Coronary artery (tissue), 2 donors: ENCODE measurements around the gene NIP7.

Experiments
- DNase-seq: peaks from one replicate; pipeline ENCODE4 v3.0.0-alpha.2; 2017; ENCODE audit warnings: low spot score
- H3K27ac ChIP-seq, 2 donors: fragments of 200-600 bp; sonication (generic); one replicate each; pipeline ENCODE4 v1.5.1; 2016 to 2019
- H3K4me3 ChIP-seq: fragments of 200-600 bp; sonication (generic); 2 replicates; pipeline ENCODE4 v1.5.1; 2016; ENCODE audit warnings: mild to moderate bottlenecking, moderate library complexity
- TF ChIP-seq, protein P1 (sequence below): fragments of 200-600 bp; sonication (generic); IDR thresholded peaks from one replicate; pipeline ENCODE4 v1.5.1; 2019; ENCODE audit warnings: antibody characterized with exemption

The NIP7 gene

GRCh38 chr16:69302301-69302700 lies 37.3 kb upstream of the NIP7 start:
- no peak for DNase-seq
- TF ChIP-seq, protein P1, sequence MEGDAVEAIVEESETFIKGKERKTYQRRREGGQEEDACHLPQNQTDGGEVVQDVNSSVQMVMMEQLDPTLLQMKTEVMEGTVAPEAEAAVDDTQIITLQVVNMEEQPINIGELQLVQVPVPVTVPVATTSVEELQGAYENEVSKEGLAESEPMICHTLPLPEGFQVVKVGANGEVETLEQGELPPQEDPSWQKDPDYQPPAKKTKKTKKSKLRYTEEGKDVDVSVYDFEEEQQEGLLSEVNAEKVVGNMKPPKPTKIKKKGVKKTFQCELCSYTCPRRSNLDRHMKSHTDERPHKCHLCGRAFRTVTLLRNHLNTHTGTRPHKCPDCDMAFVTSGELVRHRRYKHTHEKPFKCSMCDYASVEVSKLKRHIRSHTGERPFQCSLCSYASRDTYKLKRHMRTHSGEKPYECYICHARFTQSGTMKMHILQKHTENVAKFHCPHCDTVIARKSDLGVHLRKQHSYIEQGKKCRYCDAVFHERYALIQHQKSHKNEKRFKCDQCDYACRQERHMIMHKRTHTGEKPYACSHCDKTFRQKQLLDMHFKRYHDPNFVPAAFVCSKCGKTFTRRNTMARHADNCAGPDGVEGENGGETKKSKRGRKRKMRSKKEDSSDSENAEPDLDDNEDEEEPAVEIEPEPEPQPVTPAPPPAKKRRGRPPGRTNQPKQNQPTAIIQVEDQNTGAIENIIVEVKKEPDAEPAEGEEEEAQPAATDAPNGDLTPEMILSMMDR = no peak
- no peak overlapping the region for H3K4me3 ChIP-seq
- no peak overlapping the region for H3K27ac ChIP-seq

- no peak for DNase-seq
- TF ChIP-seq, protein P1 = no peak
- no peak overlapping the region for H3K27ac ChIP-seq
Observed at GRCh38 chr16:69306031-69306430, 33.5 kb upstream of the NIP7 start.

DNA sequence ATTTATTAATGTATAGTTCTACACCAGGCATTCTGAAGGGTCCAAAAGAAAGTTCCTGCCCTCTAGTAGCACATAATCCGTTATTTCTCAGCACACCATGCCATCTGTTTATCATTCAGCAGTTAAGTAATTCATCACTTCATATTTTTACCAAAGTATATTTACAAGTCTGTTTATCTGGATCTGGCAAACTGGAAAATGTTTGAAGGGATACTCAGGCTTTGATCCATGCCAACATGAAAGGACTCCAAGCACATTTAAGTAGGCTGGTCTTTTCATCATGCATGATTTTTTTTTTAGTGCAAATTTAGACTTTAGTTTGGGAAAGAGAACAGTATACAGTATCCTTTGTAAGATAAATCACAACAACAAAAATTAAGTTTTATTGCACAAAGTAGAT lies 32.5 kb upstream of the NIP7 start:
- no peak overlapping the region for H3K4me3 ChIP-seq
- DNase-seq = no peak
- no peak overlapping the region for H3K27ac ChIP-seq
- TF ChIP-seq, protein P1 = no peak

More at GRCh38 chr16:69306031-69306430, 33.5 kb upstream of the NIP7 start:
- no peak overlapping the region for H3K4me3 ChIP-seq

GRCh38 chr16:69307856-69308255 lies 31.7 kb upstream of the NIP7 start:
- TF ChIP-seq, protein P1 = no peak
- no peak overlapping the region for H3K4me3 ChIP-seq
- no peak for DNase-seq
- H3K27ac ChIP-seq = no peak overlapping the region

GRCh38 chr16:69309316-69309715 lies 30.3 kb upstream of the NIP7 start:
- DNase-seq = no peak
- TF ChIP-seq, protein P1 = no peak
- Histone ChIP-seq H3K27ac (no peak overlapping the region), H3K4me3 (no peak overlapping the region)

DNA sequence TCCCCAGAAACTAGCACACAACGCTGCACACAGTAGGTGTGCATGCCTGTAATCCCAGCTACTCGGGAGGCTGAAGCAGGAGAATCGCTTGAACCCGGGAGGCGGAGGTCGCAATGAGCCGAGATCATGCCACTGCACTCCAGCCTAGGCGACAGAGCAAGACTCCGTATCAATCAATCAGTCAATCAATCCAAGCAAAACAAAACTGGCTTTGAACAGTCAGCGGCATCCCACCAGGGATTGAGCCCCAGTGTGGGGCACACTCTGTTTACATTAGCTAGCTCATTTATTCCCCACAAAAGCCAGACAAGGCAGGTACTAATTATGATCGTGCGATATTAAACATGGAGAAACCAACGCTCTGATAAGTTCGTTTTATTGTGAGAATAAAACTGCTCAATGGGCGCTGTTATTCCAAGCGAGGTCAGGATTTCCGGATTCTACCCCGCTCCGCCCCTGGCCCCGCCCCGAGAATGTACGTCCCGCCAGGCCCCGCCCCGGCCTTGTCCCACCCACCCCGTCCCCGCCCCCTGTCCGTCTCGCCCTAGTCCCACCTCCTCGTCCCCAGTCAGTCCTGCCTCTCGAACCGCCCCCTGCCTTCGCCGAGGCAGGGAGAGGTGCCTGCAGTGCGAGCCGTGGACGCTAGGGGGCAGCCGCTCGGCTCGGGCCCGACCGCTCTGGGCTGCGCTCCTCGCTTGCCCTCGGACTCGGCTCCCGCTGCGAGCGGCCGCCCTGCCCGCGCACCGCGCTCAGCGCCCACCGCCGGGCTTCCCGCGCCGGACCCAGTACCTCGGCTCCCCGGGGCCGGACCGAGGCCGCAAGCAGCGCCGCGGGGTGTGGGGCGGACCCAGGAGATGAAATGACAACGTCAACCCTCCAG lies 28.7 kb upstream of the NIP7 start, which contains the start of gene VPS4A:
Gene VPS4A (plus strand): TSS at position 698 of the 880 bp plus-strand sequence. CDS start 162 bp downstream, at position 860.
- TF ChIP-seq, protein P1 = peak; percentile 94

More for the DNA sequence above, 28.7 kb upstream of the NIP7 start, which contains the start of gene VPS4A:
- peak within 1 kb of the TSS; percentile 100 for H3K4me3 ChIP-seq
- H3K27ac ChIP-seq = peak within 1 kb of the TSS; percentile 75 to 96
- DNase-seq = peak; percentile 97
